Epithelial cell of esophagus (primary cell): ENCODE measurements around the gene SCRN2.

Source experiments
- DNase-seq: peaks from one replicate; pipeline ENCODE4 v3.0.0; 2010; ENCODE audit warnings: low read depth
- H3K4me3 ChIP-seq: 2 replicates; pipeline ENCODE4 v1.5.1; 2011; ENCODE audit warnings: mild to moderate bottlenecking, low read length, control low read depth
- CTCF ChIP-seq: IDR thresholded peaks from 2 replicates; pipeline ENCODE4 v1.5.1; 2011; ENCODE audit warnings: low read depth, mild to moderate bottlenecking, low read length, control low read depth, inconsistent platforms; ENCODE audit not compliant: insufficient read depth; ENCODE audit errors: missing control alignments

Gene SCRN2

GRCh38 chr17:47844814-47845715 is 4.0 kb upstream of the SCRN2 start:
- no peak overlapping the region for H3K4me3 ChIP-seq

DNA sequence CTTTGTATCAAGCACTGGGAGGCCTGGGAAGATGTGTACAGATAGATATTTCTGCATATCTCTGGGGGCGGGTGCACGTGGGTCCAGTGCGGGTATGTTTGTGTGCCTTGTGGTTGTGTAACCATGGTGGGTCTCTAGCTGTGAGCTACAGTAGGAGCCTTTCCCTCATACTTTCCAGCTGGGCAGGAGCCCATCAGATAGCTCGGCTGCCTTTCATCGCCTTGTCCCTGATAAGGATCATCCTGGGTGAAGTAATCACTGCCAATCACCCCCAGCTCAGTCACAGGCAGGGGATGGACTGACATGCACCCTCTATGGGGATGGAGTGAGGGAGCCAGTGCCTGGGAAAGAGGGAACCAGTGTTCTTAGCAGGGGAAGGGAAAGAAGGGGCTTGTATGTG is 3.2 kb upstream of the SCRN2 start:
- DNase-seq, result no peak
- no peak for TF ChIP-seq CTCF
- H3K4me3 ChIP-seq, result no peak overlapping the region

More at GRCh38 chr17:47844814-47845715, 4.0 kb upstream of the SCRN2 start:
- DNase-seq, result no peak
- TF ChIP-seq CTCF, result peak; percentile 37

DNA sequence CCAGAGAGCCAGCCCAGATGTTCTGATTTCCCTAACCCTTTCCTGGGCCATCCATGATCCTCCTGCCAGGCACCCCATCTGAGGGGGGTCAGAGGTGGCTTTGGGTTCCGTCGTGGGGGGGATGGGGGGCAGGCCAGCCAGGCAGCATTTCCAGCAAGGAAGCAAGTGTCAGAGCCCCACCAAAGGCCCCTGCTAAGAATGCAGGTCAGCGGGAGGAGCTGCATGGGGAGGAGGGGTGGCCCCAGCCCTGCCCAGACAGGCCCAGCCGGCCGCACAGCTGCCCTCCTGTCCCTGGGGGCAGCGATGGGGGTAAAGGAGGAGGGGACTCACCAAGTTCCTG is 2.3 kb upstream of the SCRN2 start:
- H3K4me3 ChIP-seq, result no peak overlapping the region
- no peak for DNase-seq
- TF ChIP-seq CTCF, result no peak

DNA sequence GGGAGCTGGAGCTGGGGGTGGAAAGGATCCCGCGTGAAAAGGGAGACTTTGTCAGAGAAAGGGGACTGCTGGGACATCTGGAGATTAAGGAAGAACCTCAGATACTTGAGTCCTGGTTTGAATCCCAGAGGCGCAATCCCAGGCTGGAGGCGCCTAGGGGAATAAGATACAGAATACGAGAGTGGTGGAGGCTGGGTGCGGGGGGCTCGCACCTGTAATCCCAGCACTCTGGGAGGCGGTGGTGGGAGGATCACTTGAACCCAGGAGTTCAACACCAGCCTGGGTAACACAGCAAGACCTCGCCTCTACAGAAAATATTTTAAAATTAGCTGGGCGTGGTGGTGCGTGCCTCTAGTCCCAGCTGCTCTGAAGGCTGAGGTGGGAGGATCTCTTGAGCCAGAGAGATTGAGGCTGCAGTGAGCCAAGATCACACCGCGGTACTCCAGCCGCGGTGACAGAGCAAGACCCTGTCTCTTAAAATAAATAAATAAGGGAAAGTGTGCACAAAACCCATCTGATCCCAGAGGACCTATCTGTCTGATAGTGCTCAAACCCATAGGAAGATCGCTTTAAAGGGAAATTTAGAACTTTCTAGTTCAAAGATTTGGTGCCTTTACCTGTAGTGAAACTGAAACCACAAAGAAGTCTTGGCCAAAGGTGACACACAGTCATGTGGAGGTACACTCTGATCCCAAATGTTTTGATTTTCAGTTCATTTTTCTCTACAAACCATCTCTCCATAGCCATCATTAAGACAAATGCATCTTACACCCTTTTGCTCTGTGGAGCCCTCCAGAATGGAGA is 617 bp upstream of the SCRN2 start:
- peak overlapping the region; percentile 92 for H3K4me3 ChIP-seq
- no peak for TF ChIP-seq CTCF
- DNase-seq, result no peak

- no peak for DNase-seq
- TF ChIP-seq CTCF, result no peak
- H3K4me3 ChIP-seq, result peak overlapping the region; percentile 92
Observed at GRCh38 chr17:47840001-47840741, 902 bp downstream of the SCRN2 start.

GRCh38 chr17:47839071-47839470 is 2.0 kb downstream of the SCRN2 start:
- no peak for DNase-seq
- no peak for TF ChIP-seq CTCF
- no peak overlapping the region for H3K4me3 ChIP-seq
